Measurements from ENCODE around the gene KAT2A. TPM values are rescaled to one million over a fixed set of nuclear protein-coding genes. Genes with fewer than 3 reads are reported as not detected.

The KAT2A gene
- total RNA-seq, 2 donors from 2014 or later, result 26.4 to 31.3 TPM

DNA sequence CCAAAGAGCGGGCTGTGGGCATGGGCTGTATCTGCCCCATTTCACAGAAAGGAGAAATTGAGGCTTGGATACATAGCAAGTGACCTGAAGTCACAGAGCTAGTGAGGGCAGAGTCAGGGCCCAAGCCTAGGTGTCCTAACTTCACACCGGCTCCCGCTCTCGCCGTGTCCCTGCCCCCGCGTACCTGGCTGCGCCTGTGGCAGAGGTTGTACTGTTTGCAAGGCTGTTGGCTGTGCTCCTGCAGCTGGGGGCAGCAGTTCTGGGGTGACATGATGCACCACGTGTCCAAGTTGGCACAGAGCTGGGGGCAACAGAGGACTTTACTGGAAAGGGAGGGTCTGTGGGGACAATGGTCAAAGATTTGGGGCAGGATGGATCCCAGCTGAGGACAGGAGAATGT, 12.1 kb downstream of the KAT2A start:
- H3K27me3 ChIP-seq (replicated peaks; ENCODE audit: insufficient read depth), result no peaks in the 10 kb centered on the region
- peaks cover 6% of the 10 kb centered on the region for H3K36me3 ChIP-seq
- peaks cover 14 to 20% of the 10 kb centered on the region in 2 donors for H3K4me1 ChIP-seq (ENCODE audit: control insufficient read depth in 1 of 2, low read depth in 2 of 2)
- no peak overlapping the region for H3K4me3 ChIP-seq
- TF ChIP-seq, protein P1, sequence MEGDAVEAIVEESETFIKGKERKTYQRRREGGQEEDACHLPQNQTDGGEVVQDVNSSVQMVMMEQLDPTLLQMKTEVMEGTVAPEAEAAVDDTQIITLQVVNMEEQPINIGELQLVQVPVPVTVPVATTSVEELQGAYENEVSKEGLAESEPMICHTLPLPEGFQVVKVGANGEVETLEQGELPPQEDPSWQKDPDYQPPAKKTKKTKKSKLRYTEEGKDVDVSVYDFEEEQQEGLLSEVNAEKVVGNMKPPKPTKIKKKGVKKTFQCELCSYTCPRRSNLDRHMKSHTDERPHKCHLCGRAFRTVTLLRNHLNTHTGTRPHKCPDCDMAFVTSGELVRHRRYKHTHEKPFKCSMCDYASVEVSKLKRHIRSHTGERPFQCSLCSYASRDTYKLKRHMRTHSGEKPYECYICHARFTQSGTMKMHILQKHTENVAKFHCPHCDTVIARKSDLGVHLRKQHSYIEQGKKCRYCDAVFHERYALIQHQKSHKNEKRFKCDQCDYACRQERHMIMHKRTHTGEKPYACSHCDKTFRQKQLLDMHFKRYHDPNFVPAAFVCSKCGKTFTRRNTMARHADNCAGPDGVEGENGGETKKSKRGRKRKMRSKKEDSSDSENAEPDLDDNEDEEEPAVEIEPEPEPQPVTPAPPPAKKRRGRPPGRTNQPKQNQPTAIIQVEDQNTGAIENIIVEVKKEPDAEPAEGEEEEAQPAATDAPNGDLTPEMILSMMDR (IDR thresholded peaks at IDR 0.05), result no peak
- no peak for DNase-seq (ENCODE audit: low spot score)
- no peak for ATAC-seq (ENCODE audit: insufficient number of reproducible peaks, low FRiP score, low read depth)
- H3K27ac ChIP-seq, result no peak overlapping the region
- no peaks in the 10 kb centered on the region for H3K9me3 ChIP-seq

DNA sequence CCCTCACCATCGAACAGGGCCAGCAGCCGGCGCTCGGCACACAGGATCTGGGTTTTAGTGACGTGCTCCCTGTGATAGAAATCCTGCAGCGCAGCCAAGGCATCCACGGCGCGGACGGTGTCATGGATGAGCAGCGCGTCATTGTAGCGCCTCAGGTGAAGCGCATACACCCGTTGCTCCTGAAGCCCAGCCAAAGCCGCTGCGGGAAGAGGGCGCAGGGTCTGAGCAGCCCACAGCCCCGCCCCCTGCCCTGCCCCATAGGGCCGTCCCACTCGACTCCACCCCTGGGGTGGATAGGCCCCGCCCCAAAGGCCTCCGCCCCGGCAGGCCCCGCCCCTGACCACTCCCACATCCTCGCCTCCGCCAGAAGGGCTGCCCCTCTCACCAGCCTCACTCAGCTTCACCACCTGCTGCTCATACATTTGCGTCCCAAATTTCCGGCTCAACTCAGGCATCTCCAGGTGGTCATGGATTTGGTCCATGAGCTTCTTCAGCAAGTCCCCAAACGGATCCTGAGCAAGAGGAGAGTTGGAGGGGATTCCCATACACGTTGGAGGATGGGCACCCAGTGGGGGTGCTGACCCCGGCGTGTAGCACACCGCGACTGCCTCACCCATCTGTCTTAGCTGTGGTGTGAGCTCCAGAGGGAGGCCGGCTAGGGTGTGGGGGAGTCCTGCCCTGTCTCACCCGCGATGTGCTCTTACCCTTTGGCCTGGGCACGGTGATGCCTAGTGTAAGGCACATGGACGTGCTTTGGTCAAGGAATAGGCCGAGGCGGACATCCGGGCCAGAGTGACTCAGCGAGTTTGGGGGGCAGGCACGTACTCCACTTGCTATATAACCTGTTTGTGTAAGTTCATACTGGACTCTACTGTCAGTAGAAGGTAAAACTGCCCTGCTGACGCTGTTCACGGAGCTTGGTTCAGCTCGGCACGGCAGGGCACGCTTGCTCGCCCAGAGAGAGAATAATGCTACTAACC, 13.3 kb downstream of the KAT2A start:
- ATAC-seq (ENCODE audit: insufficient number of reproducible peaks, low FRiP score, low read depth) (no peak), DNase-seq (ENCODE audit: low spot score) (no peak)
- Histone ChIP-seq H3K4me1 (ENCODE audit: control insufficient read depth in 1 of 2, low read depth in 2 of 2) (peaks cover 10 to 16% of the 10 kb centered on the region in 2 donors), H3K27ac (no peak overlapping the region), H3K9me3 (no peaks in the 10 kb centered on the region), H3K27me3 (replicated peaks; ENCODE audit: insufficient read depth) (no peaks in the 10 kb centered on the region), H3K4me3 (peak overlapping the region; percentile 29), H3K36me3 (peaks cover 6% of the 10 kb centered on the region)
- TF ChIP-seq, protein P1 (IDR thresholded peaks at IDR 0.05), result no peak

DNA sequence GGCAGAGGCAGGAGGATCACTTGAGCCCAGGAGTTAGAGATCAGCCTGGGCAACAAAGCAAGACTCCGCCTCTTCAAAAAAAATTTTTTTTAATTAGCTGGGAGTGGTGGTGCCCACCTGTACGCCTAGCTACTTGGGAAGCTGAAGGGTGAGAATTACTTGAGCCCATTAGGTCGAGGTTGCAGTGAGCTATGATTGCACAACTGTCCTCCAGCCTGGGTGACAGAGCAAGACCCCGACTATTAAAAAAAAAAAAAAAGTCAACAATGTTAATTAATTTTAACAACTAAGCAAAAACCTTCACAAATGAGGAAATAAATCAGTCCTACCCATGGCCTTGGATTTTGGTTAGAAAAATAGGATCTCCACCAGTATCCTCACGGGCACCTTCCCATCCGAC, 14.0 kb downstream of the KAT2A start:
- H3K36me3 ChIP-seq, result peaks cover 6% of the 10 kb centered on the region
- H3K4me1 ChIP-seq (ENCODE audit: control insufficient read depth in 1 of 2, low read depth in 2 of 2), result peaks cover 8 to 13% of the 10 kb centered on the region in 2 donors
- H3K27ac ChIP-seq, result no peak overlapping the region
- TF ChIP-seq, protein P1 (IDR thresholded peaks at IDR 0.05), result no peak
- DNase-seq (ENCODE audit: low spot score), result no peak
- H3K4me3 ChIP-seq, result peak overlapping the region; percentile 29
- no peak for ATAC-seq (ENCODE audit: insufficient number of reproducible peaks, low FRiP score, low read depth)
- H3K27me3 ChIP-seq (replicated peaks; ENCODE audit: insufficient read depth), result no peaks in the 10 kb centered on the region
- no peaks in the 10 kb centered on the region for H3K9me3 ChIP-seq

DNA sequence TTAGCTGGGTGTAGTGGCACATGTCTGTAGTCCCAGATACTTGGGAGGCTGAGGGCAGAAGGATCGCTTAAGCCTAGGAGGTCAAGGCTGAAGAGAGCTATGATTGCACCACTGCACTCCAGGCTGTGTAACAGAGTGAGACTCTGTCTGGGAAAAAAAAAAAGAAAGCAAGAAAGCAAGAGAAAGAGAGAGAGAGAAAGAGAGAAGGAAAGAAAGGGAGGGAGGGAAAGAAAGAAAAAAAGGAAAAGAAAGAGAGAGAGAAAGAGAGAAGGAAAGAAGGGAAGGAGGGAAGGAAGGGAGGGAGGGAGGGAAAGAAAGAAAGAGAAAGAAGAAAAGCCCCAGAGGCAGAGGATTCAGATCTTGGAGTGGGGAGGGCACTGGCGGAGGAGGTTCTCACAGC, 15.2 kb downstream of the KAT2A start:
- TF ChIP-seq, protein P1 (IDR thresholded peaks at IDR 0.05), result no peak
- H3K9me3 ChIP-seq, result no peaks in the 10 kb centered on the region
- DNase-seq (ENCODE audit: low spot score) (no peak), ATAC-seq (ENCODE audit: insufficient number of reproducible peaks, low FRiP score, low read depth) (no peak)
- peaks cover under 1 to 3% of the 10 kb centered on the region in 2 donors for H3K4me1 ChIP-seq (ENCODE audit: control insufficient read depth in 1 of 2, low read depth in 2 of 2)
- no peak overlapping the region for H3K4me3 ChIP-seq
- H3K27ac ChIP-seq, result no peak overlapping the region
- peaks cover 6% of the 10 kb centered on the region for H3K36me3 ChIP-seq
- H3K27me3 ChIP-seq (replicated peaks; ENCODE audit: insufficient read depth), result no peaks in the 10 kb centered on the region

DNA sequence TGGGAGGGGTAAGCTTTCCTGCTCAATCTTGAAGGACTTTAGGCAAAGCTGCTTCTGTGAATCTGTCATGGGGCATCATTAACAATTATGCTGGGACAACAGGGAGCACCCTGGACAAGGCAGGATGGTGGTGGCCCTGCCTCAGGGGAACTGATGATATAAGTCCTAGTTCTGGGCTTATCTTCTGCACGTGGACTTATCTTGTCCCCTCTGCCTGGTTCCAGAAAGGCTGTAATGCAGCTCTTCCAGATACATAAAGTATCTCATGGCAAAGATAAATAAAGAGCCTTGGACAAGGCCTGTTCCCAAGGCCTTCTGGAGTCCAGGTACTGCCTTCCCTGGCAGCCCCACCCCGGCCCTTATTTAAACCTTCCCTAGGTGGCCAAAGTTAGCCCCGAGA, 16.9 kb downstream of the KAT2A start:
- Histone ChIP-seq H3K4me1 (ENCODE audit: control insufficient read depth in 1 of 2, low read depth in 2 of 2) (no peaks in the 10 kb centered on the region), H3K36me3 (peaks cover 6% of the 10 kb centered on the region), H3K27ac (no peak overlapping the region), H3K9me3 (no peaks in the 10 kb centered on the region), H3K27me3 (replicated peaks; ENCODE audit: insufficient read depth) (no peaks in the 10 kb centered on the region), H3K4me3 (no peak overlapping the region)
- DNase-seq (ENCODE audit: low spot score), result no peak
- TF ChIP-seq, protein P1 (IDR thresholded peaks at IDR 0.05), result no peak
- ATAC-seq (ENCODE audit: insufficient number of reproducible peaks, low FRiP score, low read depth), result no peak
